Ectodermal cell (in vitro differentiated cells): ENCODE measurements around the gene ADAMTS10.

Source experiments
- H3K27ac ChIP-seq: 2 replicates; pipeline ENCODE4 v1.7.0; 2013; ENCODE audit warnings: mild to moderate bottlenecking, low read depth, low read length; ENCODE audit not compliant: insufficient read depth, poor library complexity, severe bottlenecking
- H3K27me3 ChIP-seq: 2 replicates; pipeline ENCODE4 v1.7.0; 2013; ENCODE audit warnings: mild to moderate bottlenecking, low read length; ENCODE audit not compliant: insufficient read depth, control insufficient read depth, poor library complexity, severe bottlenecking
- H3K36me3 ChIP-seq: one replicate; pipeline ENCODE4 v1.7.0; 2013; ENCODE audit warnings: low read length; ENCODE audit not compliant: control insufficient read depth, insufficient read depth
- H3K4me1 ChIP-seq: one replicate; pipeline ENCODE4 v1.7.0; 2013; ENCODE audit warnings: low read length; ENCODE audit not compliant: control insufficient read depth, insufficient read depth
- H3K4me3 ChIP-seq: 2 replicates; pipeline ENCODE4 v1.7.0; 2013; ENCODE audit warnings: low read depth, low read length, control low read depth; ENCODE audit not compliant: insufficient read depth
- H3K9me3 ChIP-seq: 2 replicates; pipeline ENCODE4 v1.7.0; 2013; ENCODE audit warnings: mild to moderate bottlenecking, low read length, moderate library complexity; ENCODE audit not compliant: control insufficient read depth
- WGBS, 2 experiments: methylation state at CpG; one replicate each; pipeline ENCODE4 v1.1.7; 2013; ENCODE audit warnings: missing lambda C conversion rate in 2 of 2; 5-methylcytosine and 5-hydroxymethylcytosine counted together

The ADAMTS10 gene

DNA sequence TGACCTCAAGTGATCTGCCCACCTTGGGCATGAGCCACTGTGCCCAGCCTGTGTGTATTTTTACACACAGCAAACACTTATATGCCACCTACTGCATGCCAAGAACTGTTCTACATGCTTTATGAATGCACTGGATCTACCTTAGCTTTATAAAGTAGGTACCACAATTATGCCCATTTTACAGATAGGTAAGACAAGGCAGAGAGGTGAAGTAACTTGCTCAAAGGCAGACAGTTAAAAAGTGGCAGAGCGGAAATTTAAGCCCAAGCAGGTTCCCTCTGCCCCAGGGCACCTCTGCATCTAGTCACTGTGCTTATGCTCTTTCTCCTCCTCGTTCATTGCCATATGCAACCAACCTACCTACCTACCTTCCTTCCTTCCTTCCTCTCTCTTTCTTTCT is 10.5 kb downstream of the ADAMTS10 start:
- Histone ChIP-seq H3K36me3 (peaks cover 6% of the 10 kb centered on the region), H3K9me3 (no peaks in the 10 kb centered on the region), H3K27me3 (no peaks in the 10 kb centered on the region), H3K4me1 (no peaks in the 10 kb centered on the region), H3K27ac (no peak overlapping the region), H3K4me3 (no peak overlapping the region)
- WGBS, 2 experiments, result 89 to 93% methylated on average over 2 of the region's 2 CpGs

- WGBS, 2 experiments, result 92 to 93% methylated on average over 23 of the region's 23 CpGs
- Histone ChIP-seq H3K36me3 (no peaks in the 10 kb centered on the region), H3K9me3 (no peaks in the 10 kb centered on the region), H3K27ac (no peak overlapping the region), H3K27me3 (peaks cover 11% of the 10 kb centered on the region), H3K4me3 (no peak overlapping the region), H3K4me1 (no peaks in the 10 kb centered on the region)
Measured at GRCh38 chr19:8596168-8596567, 14.3 kb downstream of the ADAMTS10 start.

- Histone ChIP-seq H3K4me3 (no peak overlapping the region), H3K27me3 (peaks cover 16% of the 10 kb centered on the region), H3K27ac (no peak overlapping the region), H3K9me3 (no peaks in the 10 kb centered on the region), H3K4me1 (no peaks in the 10 kb centered on the region), H3K36me3 (no peaks in the 10 kb centered on the region)
- 87 to 88% methylated on average over 15 of the region's 15 CpGs for WGBS, 2 experiments
Measured at GRCh38 chr19:8595651-8596050, 14.9 kb downstream of the ADAMTS10 start.

GRCh38 chr19:8593931-8594330 is 16.6 kb downstream of the ADAMTS10 start:
- Histone ChIP-seq H3K4me3 (no peak overlapping the region), H3K36me3 (no peaks in the 10 kb centered on the region)
- WGBS, 2 experiments, result 95 to 98% methylated on average over 2 of the region's 2 CpGs

GRCh38 chr19:8592231-8593009 is 18.1 kb downstream of the ADAMTS10 start:
- Histone ChIP-seq H3K9me3 (no peaks in the 10 kb centered on the region), H3K27me3 (peaks cover 17% of the 10 kb centered on the region), H3K36me3 (no peaks in the 10 kb centered on the region), H3K4me1 (no peaks in the 10 kb centered on the region), H3K27ac (no peak overlapping the region), H3K4me3 (peak overlapping the region; percentile 47)
- WGBS, 2 experiments, result 2 to 3% methylated on average over 55 of the region's 55 CpGs

More at GRCh38 chr19:8593931-8594330, 16.6 kb downstream of the ADAMTS10 start:
- no peak overlapping the region for H3K27ac ChIP-seq
- H3K4me1 ChIP-seq, result no peaks in the 10 kb centered on the region
- peaks cover 17% of the 10 kb centered on the region for H3K27me3 ChIP-seq
- H3K9me3 ChIP-seq, result no peaks in the 10 kb centered on the region

DNA sequence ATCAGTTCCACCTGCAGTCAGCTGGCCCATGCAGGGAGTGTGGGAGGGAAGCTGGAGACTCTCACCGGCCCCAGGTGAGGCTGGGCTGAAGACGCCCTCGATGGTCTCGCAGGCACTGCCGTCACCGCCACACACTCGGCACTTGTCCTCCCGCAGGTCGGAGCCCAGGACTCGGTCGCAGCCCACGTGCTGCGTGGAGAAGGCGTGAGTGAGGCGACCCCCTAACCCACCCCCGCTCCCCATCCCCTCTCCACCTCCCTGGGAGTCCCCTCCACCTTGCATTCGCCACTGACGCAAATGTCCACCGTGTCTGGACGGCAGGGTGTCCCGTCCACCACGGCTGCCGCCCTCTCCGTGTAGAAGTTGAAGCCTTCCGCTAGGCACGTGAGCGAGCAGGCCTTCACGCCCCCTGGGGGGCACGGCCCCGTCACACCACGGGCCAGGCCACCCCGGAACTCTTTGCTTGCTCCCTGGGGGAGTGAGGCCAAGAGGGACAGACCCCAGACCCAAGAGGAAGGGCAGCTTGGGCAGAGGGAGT is 21.3 kb downstream of the ADAMTS10 start:
- Histone ChIP-seq H3K27ac (no peak overlapping the region), H3K27me3 (peaks cover 17% of the 10 kb centered on the region), H3K9me3 (no peaks in the 10 kb centered on the region), H3K4me1 (no peaks in the 10 kb centered on the region), H3K4me3 (no peak overlapping the region), H3K36me3 (no peaks in the 10 kb centered on the region)
- 88 to 89% methylated on average over 32 of the region's 32 CpGs for WGBS, 2 experiments

GRCh38 chr19:8585894-8586750 is 24.4 kb downstream of the ADAMTS10 start:
- no peaks in the 10 kb centered on the region for H3K9me3 ChIP-seq

DNA sequence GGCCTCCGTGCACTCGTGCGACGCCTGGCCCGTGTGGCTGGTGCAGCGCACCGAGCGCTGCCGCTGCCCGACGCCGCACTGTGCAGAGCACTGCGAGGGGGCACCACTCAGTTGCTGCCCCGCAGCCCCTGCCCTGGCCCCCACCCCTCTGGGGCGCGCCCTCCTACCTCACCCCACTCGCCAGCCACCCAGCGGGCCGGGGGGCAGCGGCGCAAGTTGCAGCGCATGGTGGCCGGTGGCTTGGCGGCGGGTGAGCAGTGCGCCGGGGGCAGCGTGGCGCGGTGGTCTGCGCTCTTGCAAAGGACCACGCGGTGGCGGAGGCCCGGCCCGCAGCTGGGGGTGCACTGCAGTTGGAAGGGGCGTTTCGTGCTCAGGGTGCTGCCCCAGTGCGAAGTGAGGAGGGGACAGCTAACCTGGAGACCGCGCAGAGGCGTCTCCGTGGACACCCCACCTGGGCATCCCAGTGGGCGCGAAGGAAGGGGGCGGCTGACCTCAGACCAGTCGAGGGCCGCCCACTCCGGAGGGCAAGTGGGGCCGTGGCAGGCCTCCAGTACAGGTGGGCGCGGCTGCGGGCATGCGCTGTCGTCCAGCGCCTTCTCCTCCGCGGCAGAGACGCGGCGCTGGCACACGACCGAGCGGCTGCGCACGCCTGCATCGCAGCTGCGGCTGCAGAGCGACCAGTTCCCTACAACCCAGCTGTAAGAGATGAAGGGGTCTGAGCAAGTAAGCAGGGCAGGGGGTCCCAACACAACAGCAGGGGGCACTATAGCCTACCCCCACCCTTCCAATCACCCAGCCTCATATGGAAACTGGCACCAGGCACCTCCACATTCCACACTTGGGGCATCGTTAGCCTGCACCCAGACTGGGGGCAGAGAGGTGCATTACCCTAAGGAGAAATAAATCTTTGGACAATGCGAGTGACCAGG is 25.3 kb downstream of the ADAMTS10 start:
- no peaks in the 10 kb centered on the region for H3K9me3 ChIP-seq
- no peak overlapping the region for H3K27ac ChIP-seq
- H3K4me3 ChIP-seq, result no peak overlapping the region
- WGBS, 2 experiments, result 95% methylated on average over 71 of the region's 71 CpGs
- no peaks in the 10 kb centered on the region for H3K27me3 ChIP-seq
- H3K4me1 ChIP-seq, result no peaks in the 10 kb centered on the region
- H3K36me3 ChIP-seq, result no peaks in the 10 kb centered on the region

More at GRCh38 chr19:8585894-8586750, 24.4 kb downstream of the ADAMTS10 start:
- no peak overlapping the region for H3K27ac ChIP-seq
- no peaks in the 10 kb centered on the region for H3K36me3 ChIP-seq
- no peaks in the 10 kb centered on the region for H3K4me1 ChIP-seq
- WGBS, 2 experiments, result 72 to 74% methylated on average over 34 of the region's 34 CpGs
- no peak overlapping the region for H3K4me3 ChIP-seq
- peaks cover 5% of the 10 kb centered on the region for H3K27me3 ChIP-seq

- Histone ChIP-seq H3K36me3 (no peaks in the 10 kb centered on the region), H3K27me3 (peaks cover 12% of the 10 kb centered on the region), H3K27ac (no peak overlapping the region), H3K9me3 (no peaks in the 10 kb centered on the region), H3K4me1 (peaks cover 1% of the 10 kb centered on the region), H3K4me3 (no peak overlapping the region)
- WGBS, 2 experiments, result 7 to 8% methylated on average over 20 to 21 of the region's 21 CpGs
Measured at GRCh38 chr19:8580710-8581281, 29.7 kb downstream of the ADAMTS10 start.
